ENCODE measurements around the gene NUP214. TPM values are rescaled to one million over a fixed set of nuclear protein-coding genes. Genes with fewer than 3 reads are reported as not detected.

NUP214 gene
- total RNA-seq, 1 experiment from 2014 or later = 35.5 TPM

GRCh38 chr9:131186622-131187021 lies 61.2 kb downstream of the NUP214 start:
- DNase-seq (ENCODE audit: low read depth, low spot score) (no peak), ATAC-seq (no peak)
- Histone ChIP-seq H3K4me3 (replicated peaks in 1 of 2; ENCODE audit: low read depth in 1 of 2, low read length in 2 of 2) (no peak overlapping the region), H3K9ac (ENCODE audit: low read length) (no peak overlapping the region), H3K27ac (ENCODE audit: low read depth, low read length) (no peak overlapping the region), H3K4me2 (ENCODE audit: low read length) (no peak overlapping the region), H3K9me2 (ENCODE audit: insufficient read depth) (no peaks in the 10 kb centered on the region), H3K4me1 (ENCODE audit: control insufficient read depth in 1 of 2, insufficient read depth in 2 of 2, low read length in 2 of 2) (no peaks in the 10 kb centered on the region), H3K27me3 (ENCODE audit: insufficient read depth, low read length) (no peaks in the 10 kb centered on the region), H3K9me3 (ENCODE audit: control insufficient read depth in 1 of 2, insufficient read depth in 1 of 2, low read depth in 1 of 2, low read length in 2 of 2) (no peaks in the 10 kb centered on the region), H2AFZ (ENCODE audit: low read depth, low read length, poor library complexity, severe bottlenecking) (no peak overlapping the region), H3K36me3 (ENCODE audit: control insufficient read depth in 1 of 2, insufficient read depth in 2 of 2, low read length in 2 of 2) (peaks cover 22 to 35% of the 10 kb centered on the region in 2 experiments), H3K79me2 (ENCODE audit: insufficient read depth, low read length) (peaks cover 5% of the 10 kb centered on the region), H4K20me1 (ENCODE audit: insufficient read depth) (no peaks in the 10 kb centered on the region; the same call in 1 of the 2 replicates)
- intact Hi-C loops (cut with micrococcal nuclease) = no loop called here
- ChIA-PET POLR2A (no interaction called here), CTCF (no interaction called here), RAD21 (ENCODE audit: low non-redundant PET in 1 of 2, low total read pairs in 2 of 2, uncharacterized antibody in 2 of 2, unreplicated experiment in 2 of 2) (no interaction called here)
- TF ChIP-seq ATF3 (IDR thresholded peaks at IDR 0.05) (no peak), ZFX (IDR thresholded peaks at IDR 0.05) (no peak), POLR2AphosphoS5 (IDR thresholded peaks at IDR 0.05; ENCODE audit: low read depth, low read length) (no peak), FOSL1 (IDR thresholded peaks at IDR 0.05; ENCODE audit: low read depth) (no peak), REST (IDR thresholded peaks at IDR 0.05; ENCODE audit: low read depth) (no peak), CTCF (IDR thresholded peaks at IDR 0.05 in 2 of 3, conservative IDR thresholded peaks at IDR 0.05 in 1 of 3; ENCODE audit: borderline replicate concordance in 1 of 3, insufficient read depth in 1 of 3, low read depth in 2 of 3, low read length in 2 of 3) (no peak), EGR1 (IDR thresholded peaks at IDR 0.05; ENCODE audit: low read depth) (no peak), SP1 (IDR thresholded peaks at IDR 0.05; ENCODE audit: low read depth) (no peak), EZH2 (IDR thresholded peaks at IDR 0.05) (no peak), SRF (IDR thresholded peaks at IDR 0.05; ENCODE audit: low read depth) (no peak), RAD21 (IDR thresholded peaks at IDR 0.05; ENCODE audit: low read depth) (no peak), YY1 (IDR thresholded peaks at IDR 0.05; ENCODE audit: extremely low read depth, insufficient replicate concordance, low read depth, low read length) (no peak), ZNF274 (IDR thresholded peaks at IDR 0.05; ENCODE audit: low read depth, low read length) (no peak), POLR2A (IDR thresholded peaks at IDR 0.05; ENCODE audit: borderline replicate concordance, extremely low read depth, insufficient read depth, insufficient read length) (no peak), ZBTB33 (IDR thresholded peaks at IDR 0.05; ENCODE audit: extremely low read depth, insufficient replicate concordance, low read length) (no peak), JUND (IDR thresholded peaks at IDR 0.05) (no peak), CBX3 (IDR thresholded peaks at IDR 0.05; ENCODE audit: low read depth) (no peak)
- no TSS peak for BruUV-seq (replicated peaks)
